Panc1 (cell line): Measurements from ENCODE around the gene TTC9B.

Source experiments
- REST ChIP-seq, 2 experiments: IDR thresholded peaks; 2 replicates each; pipeline ENCODE4 v1.6.1; 2011 to 2012; ENCODE audit warnings: low read depth in 2 of 2, control low read depth in 1 of 2, low read length in 1 of 2, mild to moderate bottlenecking in 1 of 2, moderate library complexity in 1 of 2; ENCODE audit not compliant: insufficient read depth in 1 of 2
- TCF7L2 ChIP-seq: IDR thresholded peaks from 2 replicates; pipeline ENCODE4 v1.6.1; 2011; ENCODE audit warnings: mild to moderate bottlenecking, low read depth, low read length, inconsistent platforms
- TF ChIP-seq, protein P1 (sequence below): fragments of 450-650 bp; IDR thresholded peaks from 2 replicates; pipeline ENCODE4 v1.5.1; 2017; ENCODE audit warnings: mild to moderate bottlenecking

DNA sequence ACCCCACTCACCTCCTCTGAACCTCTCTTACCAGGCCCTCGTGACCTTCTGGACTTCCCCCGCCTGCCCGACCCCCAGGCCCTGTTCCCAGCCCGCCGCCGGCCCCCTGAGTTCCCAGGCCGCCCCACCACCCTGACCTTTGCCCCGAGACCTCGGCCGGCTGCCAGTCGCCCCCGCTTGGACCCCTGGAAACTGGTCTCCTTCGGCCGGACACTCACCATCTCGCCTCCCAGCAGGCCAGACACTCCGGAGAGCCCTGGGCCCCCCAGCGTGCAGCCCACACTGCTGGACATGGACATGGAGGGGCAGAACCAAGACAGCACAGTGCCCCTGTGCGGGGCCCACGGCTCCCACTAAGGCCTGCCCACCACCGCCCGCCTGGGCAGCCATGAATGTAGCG is 3.2 kb downstream of the TTC9B start:
- TF ChIP-seq, protein P1, sequence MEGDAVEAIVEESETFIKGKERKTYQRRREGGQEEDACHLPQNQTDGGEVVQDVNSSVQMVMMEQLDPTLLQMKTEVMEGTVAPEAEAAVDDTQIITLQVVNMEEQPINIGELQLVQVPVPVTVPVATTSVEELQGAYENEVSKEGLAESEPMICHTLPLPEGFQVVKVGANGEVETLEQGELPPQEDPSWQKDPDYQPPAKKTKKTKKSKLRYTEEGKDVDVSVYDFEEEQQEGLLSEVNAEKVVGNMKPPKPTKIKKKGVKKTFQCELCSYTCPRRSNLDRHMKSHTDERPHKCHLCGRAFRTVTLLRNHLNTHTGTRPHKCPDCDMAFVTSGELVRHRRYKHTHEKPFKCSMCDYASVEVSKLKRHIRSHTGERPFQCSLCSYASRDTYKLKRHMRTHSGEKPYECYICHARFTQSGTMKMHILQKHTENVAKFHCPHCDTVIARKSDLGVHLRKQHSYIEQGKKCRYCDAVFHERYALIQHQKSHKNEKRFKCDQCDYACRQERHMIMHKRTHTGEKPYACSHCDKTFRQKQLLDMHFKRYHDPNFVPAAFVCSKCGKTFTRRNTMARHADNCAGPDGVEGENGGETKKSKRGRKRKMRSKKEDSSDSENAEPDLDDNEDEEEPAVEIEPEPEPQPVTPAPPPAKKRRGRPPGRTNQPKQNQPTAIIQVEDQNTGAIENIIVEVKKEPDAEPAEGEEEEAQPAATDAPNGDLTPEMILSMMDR: no peak
- TF ChIP-seq REST (IDR thresholded peaks at IDR 0.05; ENCODE audit: insufficient read depth in 1 of 2, low read depth in 2 of 2, low read length in 1 of 2) (no peak), TCF7L2 (no peak)
